Fibroblast of lung (primary cell): ENCODE measurements around the gene CCDC8. TPM values are rescaled to one million over a fixed set of nuclear protein-coding genes. Genes with fewer than 3 reads are reported as not detected.

Source experiments
- DNase-seq, 2 donors: peaks; one replicate each; pipeline versions ENCODE4 v3.0.0 to v3.0.0-alpha.2; 2010; ENCODE audit warnings: low read depth in 2 of 2
- H2AFZ ChIP-seq: 2 replicates; pipeline ENCODE4 v1.5.1; 2012; ENCODE audit warnings: low read length, control low read depth, inconsistent platforms
- H3K27ac ChIP-seq: 2 replicates; pipeline ENCODE4 v1.5.1; 2011; ENCODE audit warnings: low read length, control low read depth; ENCODE audit not compliant: insufficient read depth
- H3K27me3 ChIP-seq: 2 replicates; pipeline ENCODE4 v1.5.1; 2011; ENCODE audit warnings: mild to moderate bottlenecking, low read length; ENCODE audit not compliant: control insufficient read depth, insufficient read depth
- H3K36me3 ChIP-seq: 2 replicates; pipeline ENCODE4 v1.5.1; 2011; ENCODE audit warnings: low read length; ENCODE audit not compliant: control insufficient read depth, insufficient read depth
- H3K4me1 ChIP-seq: 2 replicates; pipeline ENCODE4 v1.5.1; 2011; ENCODE audit warnings: low read length; ENCODE audit not compliant: control insufficient read depth, insufficient read depth; ENCODE audit errors: extremely low read depth
- H3K4me2 ChIP-seq: 2 replicates; pipeline ENCODE4 v1.5.1; 2011; ENCODE audit warnings: low read length, control low read depth; ENCODE audit not compliant: insufficient read depth; ENCODE audit errors: extremely low read depth
- H3K4me3 ChIP-seq, 4 experiments: fragments of 200-600 bp in 1 of 4; sonication (generic) in 1 of 4; replicated peaks in 1 of 4; 2 replicates each; pipeline ENCODE4 v1.5.1; 2011 to 2016; ENCODE audit warnings: low read length in 4 of 4, low read depth in 3 of 4, mild to moderate bottlenecking in 3 of 4, control low read depth in 2 of 4, inconsistent platforms in 1 of 4, mixed read lengths in 1 of 4; ENCODE audit not compliant: insufficient read depth in 1 of 4; ENCODE audit errors: control extremely low read depth in 1 of 4
- H3K79me2 ChIP-seq: 2 replicates; pipeline ENCODE4 v1.5.1; 2012; ENCODE audit warnings: mild to moderate bottlenecking, low read length, inconsistent platforms; ENCODE audit not compliant: control insufficient read depth, insufficient read depth
- H3K9ac ChIP-seq: 2 replicates; pipeline ENCODE4 v1.5.1; 2011; ENCODE audit warnings: mild to moderate bottlenecking, low read length, control low read depth; ENCODE audit not compliant: insufficient read depth
- H3K9me3 ChIP-seq: 2 replicates; pipeline ENCODE4 v1.5.1; 2012; ENCODE audit warnings: low read depth, low read length; ENCODE audit not compliant: control insufficient read depth, insufficient read depth
- H4K20me1 ChIP-seq: 2 replicates; pipeline ENCODE4 v1.5.1; 2011; ENCODE audit warnings: low read length; ENCODE audit not compliant: control insufficient read depth, insufficient read depth; ENCODE audit errors: extremely low read depth
- CTCF ChIP-seq, 2 donors: IDR thresholded peaks in 1 of 2; conservative IDR thresholded peaks in 1 of 2; 1 replicate in 1 of 2; 2 replicates in 1 of 2; pipeline ENCODE4 v1.5.1; 2011 to 2012; ENCODE audit warnings: low read length in 2 of 2, control low read depth in 1 of 2, inconsistent platforms in 1 of 2, low read depth in 1 of 2, mild to moderate bottlenecking in 1 of 2
- EZH2 ChIP-seq: IDR thresholded peaks from 2 replicates; pipeline ENCODE4 v1.5.1; 2012; ENCODE audit warnings: low read length, control low read depth, mild to moderate bottlenecking; ENCODE audit errors: missing control alignments
- polyA plus RNA-seq, 2 donors: library from polyadenylated mRNA; depleted of rRNA in 1 of 2; stranded (reverse) in 1 of 2; unstranded in 1 of 2; fragments of >200 nt; gene quantifications; 2 replicates each; pipeline ENCODE4 v1.2.1, GENCODE V29; 2011 to 2012; ENCODE audit warnings: missing spikeins in 1 of 2
- total RNA-seq: library from RNA; depleted of rRNA; stranded (reverse); fragments of >200 nt; gene quantifications from 2 replicates; pipeline ENCODE4 v1.2.1, GENCODE V29; 2014

CCDC8 gene
- total and polyA plus RNA-seq, 2 donors (not counting 1 experiment from before 2014, with no cell fraction given) = 1.9 to 13.4 TPM

DNA sequence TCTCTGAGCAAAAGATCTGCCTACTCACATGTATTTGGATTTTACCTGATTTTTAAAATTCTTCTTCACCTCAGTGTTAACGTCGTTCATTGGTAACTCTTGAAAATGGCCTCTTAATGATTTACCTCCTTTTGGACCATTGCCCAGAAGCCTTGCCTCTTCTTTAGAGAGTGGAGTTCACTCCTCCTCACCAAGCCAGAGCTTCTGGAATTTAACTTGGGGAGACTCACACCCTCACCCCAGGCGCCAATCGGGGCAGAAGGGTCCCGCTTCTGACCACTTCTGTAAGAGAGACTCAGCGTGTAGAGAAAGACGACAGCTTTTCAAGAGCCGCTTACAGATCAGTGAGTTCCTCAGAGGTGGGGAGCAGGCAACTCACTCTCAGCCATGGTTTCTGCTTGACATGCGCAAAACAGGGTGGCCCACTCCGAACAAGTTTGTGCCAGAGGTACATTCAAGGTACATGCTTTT lies 12.7 kb upstream of the CCDC8 start:
- Histone ChIP-seq H3K27me3 (no peaks in the 10 kb centered on the region), H3K4me1 (peaks cover 3% of the 10 kb centered on the region), H2AFZ (peak overlapping the region; percentile 95), H3K9me3 (no peaks in the 10 kb centered on the region), H3K36me3 (no peaks in the 10 kb centered on the region), H3K4me3 (peak overlapping the region; percentile 59 to 66 (median 60)), H3K4me2 (peak overlapping the region; percentile 98), H3K79me2 (no peaks in the 10 kb centered on the region), H4K20me1 (no peaks in the 10 kb centered on the region), H3K9ac (no peak overlapping the region), H3K27ac (no peak overlapping the region)
- peak; percentile 43 to 47 for DNase-seq
- TF ChIP-seq EZH2 = no peak
- no peak for TF ChIP-seq CTCF (conservative IDR thresholded peaks at IDR 0.05 in 1 of 2, IDR thresholded peaks at IDR 0.05 in 1 of 2; ENCODE audit: low read depth in 1 of 2, low read length in 2 of 2)

DNA sequence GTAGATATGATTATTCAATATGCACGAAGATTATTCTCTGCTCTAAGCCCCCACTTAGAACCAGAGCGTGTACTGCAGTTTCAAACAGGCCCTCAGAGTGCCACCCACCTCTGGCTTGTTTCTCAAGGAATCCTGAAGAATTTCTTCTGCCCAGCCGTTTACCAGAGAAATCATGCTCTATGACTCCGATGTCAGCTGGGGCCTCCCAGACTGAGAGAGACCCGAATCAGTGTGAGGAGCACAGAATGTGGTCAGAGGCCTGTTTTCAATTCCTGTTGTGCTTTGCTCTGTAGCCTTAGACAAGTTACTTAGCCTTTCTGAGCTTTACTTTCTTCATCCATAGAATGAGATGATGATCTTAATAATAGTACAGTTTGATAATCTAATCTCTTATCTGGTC lies 9.8 kb upstream of the CCDC8 start:
- Histone ChIP-seq H2AFZ (no peak overlapping the region), H3K27ac (no peak overlapping the region), H3K9me3 (no peaks in the 10 kb centered on the region), H3K79me2 (no peaks in the 10 kb centered on the region), H3K27me3 (no peaks in the 10 kb centered on the region), H3K36me3 (no peaks in the 10 kb centered on the region), H3K4me3 (no peak overlapping the region), H3K9ac (no peak overlapping the region), H4K20me1 (no peaks in the 10 kb centered on the region), H3K4me1 (peaks cover 3% of the 10 kb centered on the region), H3K4me2 (no peak overlapping the region)
- TF ChIP-seq EZH2 = no peak
- TF ChIP-seq CTCF (conservative IDR thresholded peaks at IDR 0.05 in 1 of 2, IDR thresholded peaks at IDR 0.05 in 1 of 2; ENCODE audit: low read depth in 1 of 2, low read length in 2 of 2) = no peak
- DNase-seq = no peak

DNA sequence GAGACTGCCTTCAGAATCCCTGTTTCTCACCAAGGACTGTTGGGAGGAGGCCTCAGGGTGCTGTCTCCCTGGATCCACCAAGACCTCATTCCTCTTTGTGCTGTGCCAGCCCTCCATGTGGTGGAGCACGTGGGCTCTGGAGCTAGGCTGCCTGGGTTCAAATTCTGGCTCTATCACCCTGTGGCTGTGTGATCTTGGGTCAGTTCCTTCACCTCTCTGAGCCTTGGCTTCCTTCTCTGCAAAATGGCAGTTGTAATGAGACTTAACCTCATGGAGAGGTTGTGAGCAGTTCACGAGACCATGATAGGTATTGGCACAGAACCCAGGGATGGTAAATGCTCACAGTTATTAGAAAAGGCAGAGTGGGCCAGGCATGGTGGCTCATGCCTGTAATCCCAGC lies 9.0 kb upstream of the CCDC8 start:
- no peak for DNase-seq
- Histone ChIP-seq H3K9me3 (no peaks in the 10 kb centered on the region), H2AFZ (no peak overlapping the region), H3K9ac (no peak overlapping the region), H3K4me2 (no peak overlapping the region), H3K79me2 (no peaks in the 10 kb centered on the region), H3K36me3 (no peaks in the 10 kb centered on the region), H4K20me1 (no peaks in the 10 kb centered on the region), H3K4me3 (no peak overlapping the region), H3K27me3 (no peaks in the 10 kb centered on the region), H3K27ac (no peak overlapping the region), H3K4me1 (peaks cover 3% of the 10 kb centered on the region)
- TF ChIP-seq CTCF (conservative IDR thresholded peaks at IDR 0.05 in 1 of 2, IDR thresholded peaks at IDR 0.05 in 1 of 2; ENCODE audit: low read depth in 1 of 2, low read length in 2 of 2) = no peak
- TF ChIP-seq EZH2 = no peak
